GM18498 (cell line): ENCODE measurements around the gene CAB39.
"Not testable (repeated sequence)": the region's sequence is repeated elsewhere in the genome, so short reads cannot be mapped to it uniquely, and the experiment has no call there.

Source experiments
- ATAC-seq: cut with Tn5 transposase; IDR thresholded peaks from one replicate; pipeline ENCODE4 v1.9.1; 2021; ENCODE audit warnings: mild to moderate bottlenecking, moderate library complexity; ENCODE audit not compliant: unreplicated experiment

CAB39 gene

DNA sequence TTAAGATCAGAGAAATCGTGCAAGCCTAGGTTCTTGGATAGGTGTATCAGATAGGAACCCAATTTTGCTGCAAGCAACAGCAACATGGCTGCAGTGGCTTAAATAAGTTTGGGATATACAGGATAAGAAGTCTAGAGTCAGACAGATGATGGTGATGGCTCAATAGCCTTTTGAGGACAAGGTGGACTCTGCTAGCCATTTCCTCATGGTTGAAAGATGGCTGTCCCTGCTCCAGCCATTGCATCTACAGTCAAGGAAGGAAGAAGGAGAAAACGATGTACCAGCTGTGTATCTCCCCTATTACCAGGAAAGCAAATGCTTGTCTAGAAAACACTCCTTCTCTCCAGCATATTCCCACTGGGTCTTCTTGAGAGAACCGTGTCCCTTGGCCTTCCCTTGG, 30.1 kb upstream of the CAB39 start:
- ATAC-seq: no peak

DNA sequence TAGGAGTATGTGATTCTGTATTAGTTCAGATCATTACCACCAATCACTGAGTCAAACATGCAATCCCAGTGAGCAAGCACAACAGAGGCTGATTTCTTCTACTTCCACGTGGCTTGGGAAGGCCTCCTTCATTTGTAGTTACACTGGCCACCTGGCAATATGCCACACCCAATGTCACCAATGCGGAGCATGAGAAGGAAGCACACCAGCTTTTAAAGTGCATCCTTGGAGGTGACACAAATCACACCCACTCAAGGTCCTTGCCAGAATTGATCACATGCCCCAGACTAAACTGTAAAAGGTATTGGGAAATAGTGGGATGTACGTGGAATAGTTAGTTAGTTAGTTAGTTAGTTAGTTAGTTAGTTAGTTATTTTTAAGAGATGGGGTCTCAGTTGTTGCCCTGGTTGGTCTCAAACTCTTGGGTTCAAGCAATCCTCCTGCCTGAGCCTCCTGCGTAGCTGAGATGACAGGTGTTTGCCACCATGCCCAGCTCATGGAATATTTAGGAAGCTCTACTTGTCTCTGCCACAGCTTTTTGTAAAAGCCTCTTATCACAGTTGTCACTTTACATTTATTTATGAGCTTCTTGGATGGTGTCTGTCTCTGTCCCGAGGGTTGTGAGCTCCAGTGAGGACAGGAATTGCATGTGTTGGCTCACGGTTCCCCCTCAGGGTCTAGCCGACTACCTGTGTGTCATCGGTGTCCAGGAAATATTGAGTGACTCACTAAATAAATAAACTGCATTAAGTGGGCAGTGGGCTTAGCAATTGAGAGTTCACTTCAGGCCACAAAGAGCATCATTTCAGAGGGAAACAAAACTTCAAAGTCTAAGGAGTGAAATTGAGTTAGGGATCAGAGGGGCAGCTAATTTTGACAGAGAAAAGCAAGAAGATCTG, 28.1 kb upstream of the CAB39 start:
- ATAC-seq: no peak

DNA sequence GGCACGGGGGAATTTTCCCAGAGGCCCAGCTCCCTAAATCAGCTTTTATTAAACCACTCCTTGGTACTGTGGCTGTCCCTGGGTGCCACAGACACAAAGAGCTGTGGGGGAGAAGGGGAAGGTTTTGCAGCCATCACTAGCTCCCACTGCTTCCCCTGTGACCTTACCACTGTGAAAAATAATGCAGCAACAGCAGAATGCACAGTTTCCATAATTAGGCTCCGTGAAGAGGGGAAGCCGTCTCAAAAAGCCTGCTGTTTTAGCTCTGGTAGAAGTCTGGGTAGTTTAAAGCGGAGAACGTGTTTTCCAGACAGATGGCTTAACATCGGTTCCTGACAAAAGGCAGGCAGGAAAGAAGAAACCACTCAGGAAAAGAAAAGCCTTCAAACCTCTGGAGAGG, 27.5 kb upstream of the CAB39 start:
- no peak for ATAC-seq

DNA sequence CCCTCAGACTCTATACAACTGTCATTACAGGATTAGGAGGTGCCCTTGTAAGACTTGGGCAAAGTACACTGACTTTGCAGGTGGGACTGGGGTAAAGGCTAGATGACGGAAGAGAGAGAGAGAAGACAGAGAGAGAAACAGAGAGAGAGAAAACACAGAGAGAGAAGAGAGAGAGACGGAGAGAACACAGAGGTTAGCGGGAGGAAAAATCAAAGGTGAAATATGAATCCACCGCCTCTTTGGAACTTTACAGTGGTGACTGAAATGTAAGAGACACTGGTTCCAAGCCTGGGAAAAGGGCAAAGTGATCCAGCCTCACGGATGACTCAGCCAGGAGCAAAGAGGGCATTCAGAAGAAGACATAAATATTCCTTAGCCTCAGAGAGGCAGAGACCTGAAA, 25.1 kb upstream of the CAB39 start:
- ATAC-seq: no peak

DNA sequence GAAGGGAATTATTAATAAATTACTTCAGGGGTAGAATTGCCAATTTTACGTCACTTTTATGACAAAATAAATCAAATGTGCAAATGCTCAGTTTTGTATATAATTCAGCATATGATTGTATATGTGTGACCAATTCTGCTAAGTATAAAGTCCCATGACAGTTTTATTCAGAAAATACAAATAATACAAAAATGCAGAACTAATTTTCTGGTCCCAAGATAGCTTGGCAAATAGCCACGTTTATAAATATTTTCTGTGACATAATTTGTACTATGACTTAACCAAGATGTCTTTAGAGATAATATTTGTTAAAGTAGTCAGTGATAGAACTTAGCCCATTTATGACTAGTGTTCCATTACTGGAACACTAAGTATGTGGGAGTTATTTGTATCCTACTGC, 24.2 kb upstream of the CAB39 start:
- no peak for ATAC-seq

DNA sequence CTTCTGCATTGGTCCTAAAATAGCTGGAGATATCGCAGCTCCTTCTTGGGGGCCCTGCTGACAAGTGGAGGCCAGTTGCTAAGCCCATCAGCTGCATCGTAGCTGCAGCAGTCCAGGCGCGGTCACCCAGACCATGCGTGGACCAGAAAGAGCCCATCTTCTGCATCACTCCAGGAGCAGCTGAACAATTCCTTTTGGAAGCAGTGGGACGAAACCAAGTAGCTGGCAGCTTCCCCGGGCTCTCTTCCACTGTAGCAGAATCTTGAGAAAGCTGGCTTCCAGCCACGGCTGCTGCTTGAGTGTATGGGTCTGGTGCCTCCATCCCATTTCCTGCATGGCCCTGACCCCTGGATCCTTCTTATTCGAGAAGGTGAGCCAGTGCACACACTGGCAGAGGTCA, 22.2 kb upstream of the CAB39 start:
- ATAC-seq: no peak

DNA sequence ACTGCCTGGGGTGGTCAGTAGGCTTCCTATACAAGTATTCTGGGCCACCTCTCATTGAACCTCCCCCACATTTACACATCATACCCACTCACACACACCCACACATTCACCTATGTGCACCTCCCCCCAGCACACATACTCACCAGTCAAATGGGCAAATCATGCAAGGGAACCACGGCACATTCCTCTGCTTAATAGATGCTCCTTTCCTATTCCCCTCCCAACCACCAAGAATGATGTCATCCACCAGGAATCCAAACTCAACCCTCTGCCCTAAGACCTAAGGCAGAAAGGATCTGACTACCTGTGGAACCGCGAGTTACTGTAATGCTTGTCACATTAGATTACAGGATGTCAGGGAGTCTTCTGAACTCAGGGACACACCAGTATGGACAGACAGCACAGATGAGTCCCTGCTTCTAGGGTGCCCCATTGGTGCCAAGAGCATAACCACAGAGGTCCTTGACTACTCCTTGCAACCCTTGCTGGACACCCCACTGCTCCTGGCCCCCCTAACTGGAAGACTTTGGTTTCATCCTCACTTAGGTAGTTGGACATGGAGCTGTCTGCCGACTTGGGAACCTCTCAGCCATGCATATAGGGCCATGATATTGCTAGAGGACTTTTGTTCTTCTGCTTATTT, 21.5 kb upstream of the CAB39 start:
- no peak for ATAC-seq

DNA sequence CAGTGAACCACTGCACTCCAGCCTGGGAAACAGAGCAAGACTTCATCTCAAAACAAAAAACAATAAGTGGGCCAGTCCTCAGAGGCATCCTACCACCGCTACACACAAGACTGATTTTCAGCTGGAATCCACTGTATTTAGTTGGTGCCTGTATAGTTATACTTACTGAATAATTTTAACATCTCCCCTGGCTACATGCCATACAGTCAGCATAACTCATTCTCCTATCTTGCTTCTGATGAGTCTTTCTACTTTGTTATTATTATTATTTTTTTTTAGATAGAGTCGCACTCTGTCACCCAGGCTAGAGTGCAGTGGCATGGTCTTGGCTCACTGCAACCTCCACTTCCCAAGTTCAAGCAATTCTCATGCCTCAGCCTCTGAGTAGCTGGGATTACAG, 19.9 kb upstream of the CAB39 start:
- no peak for ATAC-seq

DNA sequence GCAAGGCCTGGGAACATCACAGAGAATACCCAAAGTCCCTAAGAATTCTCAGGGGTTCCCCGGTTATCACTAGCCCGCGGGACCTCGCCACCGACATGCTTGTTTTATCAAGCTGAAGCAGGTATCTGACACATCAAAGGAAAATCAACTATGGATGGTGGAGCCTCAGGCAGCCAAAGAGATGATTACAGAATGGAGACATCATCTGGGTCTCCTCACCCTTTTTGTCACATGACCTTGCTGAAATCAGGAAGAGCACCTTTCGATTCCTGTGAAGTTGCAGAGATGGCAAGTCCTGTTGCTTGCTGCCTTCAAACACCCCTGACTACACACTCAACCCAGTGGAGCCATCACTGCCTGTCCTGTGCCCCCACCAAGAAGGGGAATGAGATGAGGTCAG, 19.2 kb upstream of the CAB39 start:
- ATAC-seq: no peak

DNA sequence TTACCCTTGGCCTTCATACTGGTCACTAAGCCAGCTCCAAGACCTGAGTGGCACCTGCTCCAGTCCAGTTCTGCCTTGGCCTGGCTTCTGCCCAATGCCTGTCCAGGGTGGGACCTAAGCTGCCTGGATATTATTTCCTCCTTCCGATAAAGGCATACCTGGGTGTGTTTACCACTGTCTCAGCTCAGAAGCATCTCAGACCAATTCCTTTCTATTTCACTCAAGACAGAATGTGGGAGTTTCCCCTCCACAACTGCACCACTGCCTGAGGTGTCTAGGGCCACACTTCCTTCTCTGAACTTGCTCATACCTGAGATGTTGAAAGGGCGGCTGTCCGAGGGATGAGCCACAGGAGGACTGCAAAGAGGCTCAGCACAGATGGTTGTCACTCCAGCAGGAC, 18.4 kb upstream of the CAB39 start:
- peak; percentile 73 for ATAC-seq

DNA sequence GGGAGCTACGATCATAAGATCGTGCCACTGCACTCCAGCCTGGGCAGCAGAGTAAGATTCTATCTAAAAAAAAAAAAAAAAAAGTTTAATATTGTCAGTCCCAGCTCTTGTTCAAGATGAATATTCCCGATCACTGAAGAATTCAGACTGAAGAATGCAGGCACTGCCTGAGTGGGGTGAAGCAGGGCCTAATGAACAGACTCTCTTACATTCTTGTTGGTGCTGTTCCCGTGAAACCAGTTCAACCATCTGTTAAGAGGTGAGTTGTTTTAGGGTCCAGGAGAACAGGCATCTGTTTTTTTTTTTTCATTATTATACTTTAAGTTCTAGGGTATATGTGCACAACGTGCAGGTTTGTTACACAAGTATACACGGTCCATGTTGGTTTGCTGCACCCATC, 17.1 kb upstream of the CAB39 start:
- ATAC-seq: no peak

DNA sequence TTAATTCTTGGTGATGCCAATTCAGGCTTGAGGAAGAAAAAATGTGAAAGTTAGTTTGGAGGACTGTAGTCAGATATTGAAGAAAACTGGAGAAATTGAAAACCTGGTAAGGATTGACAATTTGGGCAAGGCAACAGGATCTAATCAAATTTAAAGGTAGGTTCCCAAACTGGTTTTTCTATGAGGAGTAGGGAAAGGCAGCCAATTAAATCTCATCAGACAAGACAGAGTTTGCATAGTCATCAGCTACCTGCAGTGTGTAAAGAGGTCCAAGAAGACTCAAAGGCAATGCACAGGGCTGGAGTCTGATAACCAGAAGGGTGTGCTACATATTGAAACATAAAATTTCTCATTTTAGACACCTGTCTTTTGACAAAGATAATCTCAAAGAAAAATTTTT, 16.0 kb upstream of the CAB39 start:
- no peak for ATAC-seq

DNA sequence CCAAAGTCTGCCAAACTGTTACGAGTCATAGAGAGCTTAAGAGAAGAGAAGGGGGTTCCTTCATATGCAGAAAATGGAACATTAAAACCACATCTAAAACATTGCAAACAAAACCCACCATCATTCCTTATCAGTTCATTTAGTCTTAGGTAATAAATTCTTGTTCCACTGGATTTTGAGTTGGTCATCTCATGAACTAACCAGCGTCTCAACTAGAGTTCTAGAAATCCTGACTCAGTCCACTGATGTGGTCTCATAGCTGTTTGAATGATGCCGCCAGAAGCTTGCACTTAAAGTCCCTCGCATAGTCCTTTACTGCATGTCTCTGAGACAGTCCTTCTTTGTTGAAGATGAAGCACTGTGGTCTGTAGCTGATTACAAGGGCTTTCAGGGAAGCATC, 15.0 kb upstream of the CAB39 start:
- no peak for ATAC-seq

DNA sequence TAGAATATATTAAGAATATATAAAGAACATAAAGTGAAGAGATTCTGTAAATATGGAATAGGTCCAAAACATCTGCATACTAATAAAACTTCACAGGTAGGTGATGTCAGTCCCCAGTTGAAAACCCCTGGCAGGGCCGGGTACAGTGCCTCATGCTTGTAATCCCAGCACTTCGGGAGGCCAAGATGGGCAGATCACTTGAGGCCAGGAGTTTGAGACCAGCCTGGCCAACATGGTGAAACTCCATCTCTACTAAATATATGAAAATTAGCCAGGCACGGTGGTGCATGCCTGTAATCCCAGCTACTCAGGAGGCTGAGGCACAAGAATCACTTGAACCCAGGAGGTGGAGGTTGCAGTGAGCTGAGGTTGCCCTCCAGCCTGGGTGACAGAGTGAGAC, 13.9 kb upstream of the CAB39 start:
- ATAC-seq: not testable (repeated sequence)

DNA sequence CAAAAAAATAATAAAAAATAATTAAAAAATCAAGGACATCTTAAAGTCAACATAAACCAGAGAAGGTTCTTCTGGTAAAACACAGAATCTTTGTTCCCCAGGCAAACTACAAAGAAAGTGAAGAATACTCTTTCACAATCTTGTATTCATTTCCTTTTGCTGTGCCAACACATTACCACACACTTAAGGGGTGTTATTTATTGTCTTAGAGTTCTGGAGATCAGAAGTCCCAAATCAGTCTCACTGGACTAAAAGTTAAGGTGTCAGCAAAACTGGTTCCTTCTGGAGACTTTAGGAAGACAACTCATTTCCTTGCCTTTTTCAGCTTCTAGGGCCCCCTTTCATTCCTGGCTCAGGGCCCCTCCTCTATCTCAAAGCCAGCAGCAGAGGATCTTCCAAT, 12.2 kb upstream of the CAB39 start:
- no peak for ATAC-seq

DNA sequence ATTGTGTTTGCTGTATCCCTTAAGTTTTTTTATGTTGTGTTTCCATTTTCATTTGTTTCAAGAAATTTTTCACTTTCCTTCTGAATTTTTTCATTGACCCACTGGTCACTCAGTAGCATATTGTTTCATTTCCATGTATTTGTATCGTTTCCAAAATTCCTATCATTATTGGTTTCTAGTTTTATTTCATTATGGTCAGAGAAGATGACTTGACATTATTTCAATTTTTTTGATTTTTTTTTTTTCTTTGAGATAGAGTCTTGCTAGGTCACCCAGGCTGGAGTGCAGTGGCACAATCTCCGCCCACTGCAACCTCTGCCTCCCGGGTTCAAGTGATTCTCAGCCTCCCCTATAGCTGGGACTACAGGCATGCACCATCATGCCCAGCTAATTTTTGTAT, 11.3 kb upstream of the CAB39 start:
- ATAC-seq: no peak

DNA sequence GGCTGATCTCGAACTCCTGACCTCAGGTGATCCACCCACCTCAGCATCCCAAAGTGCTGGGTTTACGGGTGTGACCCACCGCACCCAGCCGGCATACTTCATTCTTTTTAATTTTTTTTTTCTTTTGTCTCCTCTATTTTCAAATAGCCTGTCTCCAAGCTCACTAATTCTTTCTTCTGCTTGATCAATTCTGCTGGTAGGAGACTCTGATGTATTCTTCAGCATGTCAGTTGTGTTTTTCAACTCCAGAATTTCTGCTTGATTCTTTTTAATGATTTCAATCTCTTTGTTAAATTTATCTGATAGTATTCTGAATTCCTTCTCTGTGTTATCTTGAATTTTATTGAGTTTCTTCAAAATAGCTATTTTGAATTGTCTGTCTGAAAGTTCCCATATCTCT, 10.2 kb upstream of the CAB39 start:
- ATAC-seq: not testable (repeated sequence)

DNA sequence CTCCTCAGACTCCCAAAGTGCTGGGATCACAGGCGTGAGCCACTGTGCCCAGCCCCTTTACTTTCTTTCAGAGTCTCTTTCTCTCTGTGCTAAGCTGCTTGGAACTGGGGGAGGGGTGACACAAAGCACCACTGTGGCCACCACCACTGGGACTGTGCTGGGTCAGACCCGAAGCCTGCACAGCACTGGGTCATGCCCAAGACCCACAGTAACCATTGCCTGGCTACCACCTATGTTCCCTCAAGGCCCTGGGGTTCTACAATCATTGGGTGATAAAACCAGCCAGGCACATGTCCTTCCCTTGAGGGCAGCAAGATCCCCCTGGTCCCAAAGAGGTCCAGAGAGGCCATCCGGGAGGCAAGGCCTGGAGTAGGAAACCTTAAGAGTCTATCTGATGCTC, 9.1 kb upstream of the CAB39 start:
- ATAC-seq: no peak

DNA sequence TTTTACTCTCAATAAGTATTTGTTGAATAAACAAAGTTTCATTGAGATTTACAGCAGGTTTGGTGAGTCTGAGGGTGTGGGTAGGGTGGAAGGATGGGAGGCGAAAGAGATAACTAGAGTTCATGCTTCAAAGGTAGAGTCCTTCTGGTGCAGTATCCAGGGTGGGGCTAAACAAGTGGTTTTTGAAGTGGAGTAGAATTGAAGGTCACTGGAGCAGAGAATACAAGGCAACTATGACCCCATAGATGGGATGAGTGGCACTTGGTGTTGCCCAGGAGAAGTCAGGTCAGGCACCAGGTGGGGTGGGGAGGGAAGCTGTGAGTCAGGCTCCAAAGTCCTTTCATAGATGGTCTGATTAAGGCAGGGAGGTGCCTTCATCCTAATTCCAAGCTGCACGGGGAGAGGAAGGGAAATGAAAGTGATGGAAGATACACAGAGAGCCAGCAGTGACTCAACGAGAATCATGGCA, 6.6 kb upstream of the CAB39 start:
- no peak for ATAC-seq

DNA sequence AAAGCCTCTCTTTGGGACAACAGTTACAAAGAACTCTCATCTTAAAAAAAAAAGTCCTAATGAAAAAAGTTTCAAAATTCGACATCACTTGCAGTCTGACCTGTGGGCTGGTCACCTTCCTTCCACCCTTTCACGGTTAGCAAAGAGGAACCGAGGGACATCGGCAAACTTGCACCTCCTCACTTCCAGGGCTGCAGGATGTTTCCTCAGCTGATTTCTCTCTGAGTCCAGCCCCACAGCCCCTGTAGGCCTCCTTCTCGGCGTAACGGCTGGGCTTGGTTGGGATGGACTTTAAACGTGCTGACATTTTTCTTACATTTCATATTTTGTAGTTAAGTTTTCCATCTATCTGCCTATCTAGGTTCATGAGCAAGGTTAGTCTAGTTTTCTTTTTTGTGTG, 5.7 kb upstream of the CAB39 start:
- ATAC-seq: no peak

DNA sequence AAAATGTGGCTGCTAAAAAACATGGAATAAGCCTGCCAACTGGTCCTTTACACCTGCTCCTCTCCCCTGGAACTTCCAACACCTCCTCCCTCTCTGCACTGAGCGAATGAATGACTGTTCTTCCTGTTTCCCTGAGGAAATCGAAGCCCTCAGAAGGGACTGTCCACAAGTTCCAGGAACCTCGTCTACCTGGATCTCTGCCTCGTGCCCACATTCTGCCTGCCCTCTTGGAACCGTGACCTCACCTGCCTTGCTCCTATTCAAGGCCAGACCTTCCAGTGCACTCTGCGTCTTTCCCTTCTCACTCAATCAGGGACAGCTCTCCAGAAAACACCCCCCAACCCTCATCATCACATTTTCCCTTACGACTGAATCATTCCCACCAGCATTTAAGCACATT, 4.4 kb upstream of the CAB39 start:
- no peak for ATAC-seq

DNA sequence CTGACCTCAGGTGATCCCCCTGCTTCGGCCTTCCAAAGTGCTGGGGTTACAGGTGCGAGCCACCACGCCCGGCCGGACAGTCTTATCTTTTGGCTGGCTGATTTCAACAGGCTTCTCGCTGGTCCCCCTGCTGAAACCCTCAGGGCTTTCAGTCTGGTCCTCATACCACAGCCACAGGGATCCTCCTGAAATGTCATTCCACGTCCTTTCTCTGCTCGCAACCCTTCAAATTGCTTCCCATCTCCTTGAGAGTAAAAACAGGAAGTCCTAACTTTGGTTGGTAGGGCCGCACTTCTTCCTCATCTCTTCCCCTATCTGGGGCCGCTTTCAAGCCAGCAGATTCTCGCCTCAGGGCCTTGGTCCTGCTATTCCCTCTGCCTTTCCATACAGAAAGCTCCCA, 1.4 kb upstream of the CAB39 start:
- no peak for ATAC-seq
